GM12875 (cell line): ENCODE data around the gene ZNF74.
"Not testable (repeated sequence)": the region's sequence is repeated elsewhere in the genome, so short reads cannot be mapped to it uniquely, and the experiment has no call there.

Experiments
- H3K4me3 ChIP-seq: one replicate; pipeline ENCODE4 v1.5.1; 2011; ENCODE audit warnings: low read depth, low read length, control low read depth
- TF ChIP-seq, protein P1 (sequence below): IDR thresholded peaks from 2 replicates; pipeline ENCODE4 v1.5.1; 2011; ENCODE audit warnings: low read depth, mild to moderate bottlenecking, control low read depth, inconsistent platforms, low read length, moderate library complexity, borderline replicate concordance; ENCODE audit not compliant: insufficient read depth

The ZNF74 gene

GRCh38 chr22:20413217-20414058, 19.5 kb downstream of the ZNF74 start:
- H3K4me3 ChIP-seq: no peak overlapping the region
- TF ChIP-seq, protein P1, sequence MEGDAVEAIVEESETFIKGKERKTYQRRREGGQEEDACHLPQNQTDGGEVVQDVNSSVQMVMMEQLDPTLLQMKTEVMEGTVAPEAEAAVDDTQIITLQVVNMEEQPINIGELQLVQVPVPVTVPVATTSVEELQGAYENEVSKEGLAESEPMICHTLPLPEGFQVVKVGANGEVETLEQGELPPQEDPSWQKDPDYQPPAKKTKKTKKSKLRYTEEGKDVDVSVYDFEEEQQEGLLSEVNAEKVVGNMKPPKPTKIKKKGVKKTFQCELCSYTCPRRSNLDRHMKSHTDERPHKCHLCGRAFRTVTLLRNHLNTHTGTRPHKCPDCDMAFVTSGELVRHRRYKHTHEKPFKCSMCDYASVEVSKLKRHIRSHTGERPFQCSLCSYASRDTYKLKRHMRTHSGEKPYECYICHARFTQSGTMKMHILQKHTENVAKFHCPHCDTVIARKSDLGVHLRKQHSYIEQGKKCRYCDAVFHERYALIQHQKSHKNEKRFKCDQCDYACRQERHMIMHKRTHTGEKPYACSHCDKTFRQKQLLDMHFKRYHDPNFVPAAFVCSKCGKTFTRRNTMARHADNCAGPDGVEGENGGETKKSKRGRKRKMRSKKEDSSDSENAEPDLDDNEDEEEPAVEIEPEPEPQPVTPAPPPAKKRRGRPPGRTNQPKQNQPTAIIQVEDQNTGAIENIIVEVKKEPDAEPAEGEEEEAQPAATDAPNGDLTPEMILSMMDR: no peak

DNA sequence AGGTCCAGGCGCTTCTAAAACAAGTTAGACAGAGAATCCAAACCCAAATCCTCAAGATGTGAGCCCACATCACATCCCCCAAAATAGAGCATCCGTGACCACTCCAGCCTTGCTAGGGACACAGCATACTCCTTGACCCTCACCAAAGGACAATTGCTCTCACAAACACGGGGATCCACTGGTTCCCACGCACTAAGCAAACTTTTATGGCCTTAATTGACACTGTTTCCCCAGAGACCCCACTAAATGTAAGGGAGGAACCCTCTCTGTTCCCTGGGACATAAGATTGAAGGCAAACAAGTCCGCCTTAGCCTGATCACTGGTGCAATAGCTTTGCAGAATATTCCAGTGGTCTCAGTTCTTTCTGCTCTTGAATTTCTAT, 20.1 kb downstream of the ZNF74 start:
- TF ChIP-seq, protein P1: no peak
- H3K4me3 ChIP-seq: no peak overlapping the region

GRCh38 chr22:20414450-20414849, 20.5 kb downstream of the ZNF74 start:
- no peak overlapping the region for H3K4me3 ChIP-seq
- TF ChIP-seq, protein P1: no peak

DNA sequence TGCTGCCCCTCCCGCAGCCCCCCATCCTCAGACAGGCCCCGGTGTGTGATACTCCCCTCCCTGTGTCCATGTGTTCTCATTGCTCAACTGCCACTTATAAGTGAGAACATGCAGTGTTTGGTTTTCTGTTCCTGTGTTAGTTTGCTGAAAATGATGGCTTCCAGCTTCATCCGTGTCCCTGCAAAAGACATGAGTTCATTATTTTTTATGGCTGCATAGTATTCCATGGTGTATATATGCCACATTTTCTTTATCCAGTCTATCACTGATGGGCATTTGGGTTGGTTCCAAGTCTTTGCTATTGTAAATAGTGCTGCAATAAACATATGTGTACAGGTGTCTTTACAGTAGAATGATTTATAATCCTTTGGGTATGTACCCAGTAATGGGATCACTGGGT, 21.3 kb downstream of the ZNF74 start:
- H3K4me3 ChIP-seq: not testable (repeated sequence)

- not testable (repeated sequence) for H3K4me3 ChIP-seq
These were observed 21.7 kb downstream of the ZNF74 start for GRCh38 chr22:20415699-20416098.

DNA sequence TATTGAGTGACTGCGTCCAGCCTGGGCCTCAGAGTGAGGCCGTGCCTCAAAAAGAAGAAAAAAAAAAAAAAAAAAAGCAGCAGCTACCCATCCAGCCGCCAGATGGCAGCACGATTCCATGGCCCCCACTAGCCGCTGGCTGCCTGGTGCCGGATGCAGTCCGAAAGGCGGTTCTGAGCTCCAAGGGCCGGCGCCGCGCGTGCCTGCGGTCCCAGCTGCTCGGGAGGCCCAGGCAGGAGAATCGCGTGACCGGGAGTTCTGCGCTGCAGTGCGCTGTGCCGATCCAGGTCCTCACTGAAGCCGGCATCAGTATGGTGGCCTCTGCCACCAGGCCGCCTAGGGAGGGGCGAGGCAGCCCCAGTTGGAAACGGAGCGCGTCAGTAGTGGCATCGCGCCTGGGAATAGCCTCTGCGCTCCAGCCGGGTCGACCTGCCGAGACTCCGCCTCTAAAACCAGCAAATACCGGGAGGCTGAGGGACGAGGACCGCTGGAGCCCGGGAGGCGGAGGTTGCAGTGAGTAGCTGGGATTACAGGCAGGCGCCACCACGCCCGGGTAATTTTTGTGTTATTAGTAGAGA, 24.3 kb downstream of the ZNF74 start:
- TF ChIP-seq, protein P1: peak; percentile 83

GRCh38 chr22:20419664-20419951, 25.7 kb downstream of the ZNF74 start:
- H3K4me3 ChIP-seq: no peak overlapping the region

More for the DNA sequence above, 24.3 kb downstream of the ZNF74 start:
- H3K4me3 ChIP-seq: peak overlapping the region; percentile 42

More at GRCh38 chr22:20419664-20419951, 25.7 kb downstream of the ZNF74 start:
- TF ChIP-seq, protein P1: no peak
